GM23338 (cell line): Measurements from ENCODE around the gene KLC3.
"Not testable (repeated sequence)": the region's sequence is repeated elsewhere in the genome, so short reads cannot be mapped to it uniquely, and the experiment has no call there.

Experiments
- CREB1 ChIP-seq: fragments of 250-450 bp; sonication (Bioruptor Pico); IDR thresholded peaks from 2 replicates; pipeline ENCODE4 v1.5.0; 2020; ENCODE audit warnings: low read depth, mild to moderate bottlenecking, moderate library complexity
- EZH2 ChIP-seq: fragments of 200-600 bp; sonication (generic); IDR thresholded peaks from one replicate; pipeline ENCODE4 v1.8.0; 2017; ENCODE audit warnings: antibody characterized with exemption, mild to moderate bottlenecking, low read depth; ENCODE audit not compliant: unreplicated experiment
- EZH2phosphoT487 ChIP-seq: fragments of 200-600 bp; sonication (generic); IDR thresholded peaks from one replicate; pipeline ENCODE4 v1.8.1; 2018; ENCODE audit warnings: antibody characterized with exemption; ENCODE audit not compliant: unreplicated experiment
- JUNB ChIP-seq: IDR thresholded peaks from one replicate; pipeline ENCODE4 v1.6.1; 2016; ENCODE audit warnings: antibody characterized with exemption; ENCODE audit not compliant: unreplicated experiment
- POLR2AphosphoS5 ChIP-seq: IDR thresholded peaks from 2 replicates; pipeline ENCODE4 v1.6.1; 2016; ENCODE audit warnings: antibody characterized with exemption, low read depth
- TF ChIP-seq, protein P1 (sequence below): IDR thresholded peaks from one replicate; pipeline ENCODE4 v1.6.1; 2018; ENCODE audit warnings: antibody characterized with exemption; ENCODE audit not compliant: unreplicated experiment
- TF ChIP-seq, protein P2 (sequence below), 2 experiments: fragments of 200-600 bp in 1 of 2; sonication (generic) in 1 of 2; conservative IDR thresholded peaks; 2 replicates each; pipeline versions ENCODE4 v1.5.1 to v1.6.1; 2016 to 2017; ENCODE audit warnings: antibody characterized with exemption in 2 of 2, low read depth in 2 of 2, mild to moderate bottlenecking in 2 of 2, moderate library complexity in 1 of 2

DNA sequence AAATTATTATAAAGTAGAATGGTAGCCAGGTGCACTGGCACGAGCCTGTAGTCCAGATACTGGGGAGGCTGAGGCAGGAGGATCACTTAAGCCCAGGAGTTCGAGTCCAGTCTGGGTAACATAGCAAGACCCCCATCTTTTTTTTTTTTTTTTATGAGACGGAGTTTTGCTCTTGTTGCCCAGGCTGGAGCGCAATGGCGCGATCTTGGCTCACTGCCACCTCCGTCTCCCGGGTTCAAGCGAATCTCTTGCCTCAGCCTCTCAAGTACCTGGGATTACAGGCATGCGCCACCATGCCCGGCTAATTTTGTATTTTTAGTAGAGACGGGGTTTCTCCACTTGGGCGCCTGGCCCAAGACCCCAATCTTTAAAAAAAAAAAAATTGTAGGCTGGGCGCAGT, 28.3 kb upstream of the KLC3 start:
- TF ChIP-seq, protein P1, sequence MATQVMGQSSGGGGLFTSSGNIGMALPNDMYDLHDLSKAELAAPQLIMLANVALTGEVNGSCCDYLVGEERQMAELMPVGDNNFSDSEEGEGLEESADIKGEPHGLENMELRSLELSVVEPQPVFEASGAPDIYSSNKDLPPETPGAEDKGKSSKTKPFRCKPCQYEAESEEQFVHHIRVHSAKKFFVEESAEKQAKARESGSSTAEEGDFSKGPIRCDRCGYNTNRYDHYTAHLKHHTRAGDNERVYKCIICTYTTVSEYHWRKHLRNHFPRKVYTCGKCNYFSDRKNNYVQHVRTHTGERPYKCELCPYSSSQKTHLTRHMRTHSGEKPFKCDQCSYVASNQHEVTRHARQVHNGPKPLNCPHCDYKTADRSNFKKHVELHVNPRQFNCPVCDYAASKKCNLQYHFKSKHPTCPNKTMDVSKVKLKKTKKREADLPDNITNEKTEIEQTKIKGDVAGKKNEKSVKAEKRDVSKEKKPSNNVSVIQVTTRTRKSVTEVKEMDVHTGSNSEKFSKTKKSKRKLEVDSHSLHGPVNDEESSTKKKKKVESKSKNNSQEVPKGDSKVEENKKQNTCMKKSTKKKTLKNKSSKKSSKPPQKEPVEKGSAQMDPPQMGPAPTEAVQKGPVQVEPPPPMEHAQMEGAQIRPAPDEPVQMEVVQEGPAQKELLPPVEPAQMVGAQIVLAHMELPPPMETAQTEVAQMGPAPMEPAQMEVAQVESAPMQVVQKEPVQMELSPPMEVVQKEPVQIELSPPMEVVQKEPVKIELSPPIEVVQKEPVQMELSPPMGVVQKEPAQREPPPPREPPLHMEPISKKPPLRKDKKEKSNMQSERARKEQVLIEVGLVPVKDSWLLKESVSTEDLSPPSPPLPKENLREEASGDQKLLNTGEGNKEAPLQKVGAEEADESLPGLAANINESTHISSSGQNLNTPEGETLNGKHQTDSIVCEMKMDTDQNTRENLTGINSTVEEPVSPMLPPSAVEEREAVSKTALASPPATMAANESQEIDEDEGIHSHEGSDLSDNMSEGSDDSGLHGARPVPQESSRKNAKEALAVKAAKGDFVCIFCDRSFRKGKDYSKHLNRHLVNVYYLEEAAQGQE: not testable (repeated sequence)
- TF ChIP-seq, protein P2, sequence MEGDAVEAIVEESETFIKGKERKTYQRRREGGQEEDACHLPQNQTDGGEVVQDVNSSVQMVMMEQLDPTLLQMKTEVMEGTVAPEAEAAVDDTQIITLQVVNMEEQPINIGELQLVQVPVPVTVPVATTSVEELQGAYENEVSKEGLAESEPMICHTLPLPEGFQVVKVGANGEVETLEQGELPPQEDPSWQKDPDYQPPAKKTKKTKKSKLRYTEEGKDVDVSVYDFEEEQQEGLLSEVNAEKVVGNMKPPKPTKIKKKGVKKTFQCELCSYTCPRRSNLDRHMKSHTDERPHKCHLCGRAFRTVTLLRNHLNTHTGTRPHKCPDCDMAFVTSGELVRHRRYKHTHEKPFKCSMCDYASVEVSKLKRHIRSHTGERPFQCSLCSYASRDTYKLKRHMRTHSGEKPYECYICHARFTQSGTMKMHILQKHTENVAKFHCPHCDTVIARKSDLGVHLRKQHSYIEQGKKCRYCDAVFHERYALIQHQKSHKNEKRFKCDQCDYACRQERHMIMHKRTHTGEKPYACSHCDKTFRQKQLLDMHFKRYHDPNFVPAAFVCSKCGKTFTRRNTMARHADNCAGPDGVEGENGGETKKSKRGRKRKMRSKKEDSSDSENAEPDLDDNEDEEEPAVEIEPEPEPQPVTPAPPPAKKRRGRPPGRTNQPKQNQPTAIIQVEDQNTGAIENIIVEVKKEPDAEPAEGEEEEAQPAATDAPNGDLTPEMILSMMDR (conservative IDR thresholded peaks at IDR 0.05; ENCODE audit: low read depth in 2 of 2): not testable (repeated sequence)
- not testable (repeated sequence) for TF ChIP-seq EZH2; JUNB; POLR2AphosphoS5; EZH2phosphoT487; CREB1 (CRISPR knock-in tag)
